CD4-positive, alpha-beta T cell treated with Interleukin-4 for 4 hours (primary cell): Measurements from ENCODE around the gene NFIC.
"Not testable (repeated sequence)": the region's sequence is repeated elsewhere in the genome, so short reads cannot be mapped to it uniquely, and the experiment has no call there.

Experiments
- DNase-seq: peaks from one replicate; pipeline ENCODE4 v3.0.0-alpha.2; 2020

NFIC gene

GRCh38 chr19:3338541-3339181, 27.7 kb upstream of the NFIC start:
- DNase-seq: peak; percentile 65

GRCh38 chr19:3340340-3340739, 26.0 kb upstream of the NFIC start:
- DNase-seq: no peak

GRCh38 chr19:3342246-3342645, 24.1 kb upstream of the NFIC start:
- no peak for DNase-seq

- DNase-seq: not testable (repeated sequence)
These were observed 23.4 kb upstream of the NFIC start for GRCh38 chr19:3342962-3343361.

- DNase-seq: peak; percentile 44
These were observed 22.5 kb upstream of the NFIC start for GRCh38 chr19:3343619-3344502.

- no peak for DNase-seq
These were observed 21.5 kb upstream of the NFIC start for GRCh38 chr19:3344608-3345598.

- DNase-seq: no peak
These were observed 20.4 kb upstream of the NFIC start for GRCh38 chr19:3345850-3346460.

GRCh38 chr19:3346677-3347353, 19.6 kb upstream of the NFIC start:
- no peak for DNase-seq

GRCh38 chr19:3348042-3348441, 18.3 kb upstream of the NFIC start:
- DNase-seq: no peak

GRCh38 chr19:3348469-3348868, 17.9 kb upstream of the NFIC start:
- DNase-seq: not testable (repeated sequence)

GRCh38 chr19:3350014-3350663, 16.2 kb upstream of the NFIC start:
- no peak for DNase-seq

- DNase-seq: no peak
These were observed 14.5 kb upstream of the NFIC start for GRCh38 chr19:3351702-3352447.

- DNase-seq: no peak
These were observed 12.9 kb upstream of the NFIC start for GRCh38 chr19:3353493-3353892.

GRCh38 chr19:3356805-3357204, 9.6 kb upstream of the NFIC start:
- DNase-seq: no peak

- DNase-seq: peak; percentile 45
These were observed 9.0 kb upstream of the NFIC start for GRCh38 chr19:3357271-3357991.

GRCh38 chr19:3357992-3358688, 8.2 kb upstream of the NFIC start:
- DNase-seq: no peak

GRCh38 chr19:3358689-3359014, 7.7 kb upstream of the NFIC start:
- DNase-seq: no peak

- DNase-seq: peak; percentile 80
These were observed 7.1 kb upstream of the NFIC start for GRCh38 chr19:3359015-3359918.
